ENCODE results near the gene PRADC1.

DNA sequence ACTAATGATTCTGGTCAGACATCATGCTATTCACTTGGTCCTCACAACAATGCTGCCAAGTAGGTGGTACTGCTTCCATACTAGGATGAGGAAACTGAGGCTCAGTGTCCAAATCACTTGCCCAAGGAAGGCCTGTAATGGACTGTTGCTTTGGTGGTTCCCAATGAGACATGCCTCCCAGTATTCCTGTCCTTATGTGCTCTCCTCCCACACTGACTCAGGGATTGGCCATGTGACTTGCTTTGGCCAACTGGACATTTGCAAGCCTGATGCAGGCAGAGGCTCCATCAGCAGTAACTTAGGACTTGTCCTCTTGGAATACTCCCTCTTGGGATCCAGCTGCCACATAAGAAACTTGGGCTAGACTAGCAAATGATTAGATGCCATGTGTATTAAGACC is 48.2 kb upstream of the PRADC1 start:
- TF ChIP-seq CTCF (IDR thresholded peaks at IDR 0.05; ENCODE audit: borderline replicate concordance, extremely low read depth, low read length, poor library complexity, severe bottlenecking): no peak
- TF ChIP-seq EZH2 (IDR thresholded peaks at IDR 0.05; ENCODE audit: borderline replicate concordance, low read depth, low read length, severe bottlenecking): no peak

All from DND-41 (cell line).